Keratinocyte (primary cell): Measurements from ENCODE around the gene C10orf71. TPM values are rescaled to one million over a fixed set of nuclear protein-coding genes. Genes with fewer than 3 reads are reported as not detected.

Experiments
- DNase-seq: peaks from one replicate; pipeline ENCODE4 v3.0.0-alpha.2; 2011; ENCODE audit warnings: low read depth, missing footprints, low spot score
- FAIRE-seq: peaks from 2 replicates; lab custom pipeline; 2011; peaks lifted over from hg19 to GRCh38; lab: Jason Lieb, UNC
- H2AFZ ChIP-seq: 2 replicates; pipeline ENCODE4 v1.6.0; 2012; ENCODE audit warnings: low read length, control low read depth, inconsistent platforms; ENCODE audit not compliant: control insufficient read depth
- H3K27ac ChIP-seq: 2 replicates; pipeline ENCODE4 v1.5.1; 2011; ENCODE audit warnings: low read length; ENCODE audit not compliant: control insufficient read depth, insufficient read depth
- H3K27me3 ChIP-seq: 3 replicates; pipeline ENCODE4 v1.6.0; 2011; ENCODE audit warnings: low read length; ENCODE audit not compliant: control insufficient read depth, insufficient read depth; ENCODE audit errors: extremely low read depth
- H3K36me3 ChIP-seq, 2 experiments: 2 replicates in 1 of 2; 3 replicates in 1 of 2; pipeline ENCODE4 v1.5.1; 2011; ENCODE audit warnings: low read length in 2 of 2, mild to moderate bottlenecking in 1 of 2; ENCODE audit not compliant: control insufficient read depth in 2 of 2, insufficient read depth in 2 of 2; ENCODE audit errors: extremely low read depth in 1 of 2
- H3K4me1 ChIP-seq: 3 replicates; pipeline ENCODE4 v1.5.1; 2011; ENCODE audit warnings: low read length; ENCODE audit not compliant: control insufficient read depth, insufficient read depth; ENCODE audit errors: extremely low read depth
- H3K4me2 ChIP-seq: 3 replicates; pipeline ENCODE4 v1.6.0; 2011; ENCODE audit warnings: low read depth, low read length; ENCODE audit not compliant: control insufficient read depth, insufficient read depth; ENCODE audit errors: extremely low read depth
- H3K4me3 ChIP-seq, 3 experiments: fragments of 200-600 bp in 1 of 3; sonication (generic) in 1 of 3; 2 replicates in 2 of 3; 3 replicates in 1 of 3; pipeline ENCODE4 v1.5.1; 2011 to 2016; ENCODE audit warnings: low read length in 3 of 3, mild to moderate bottlenecking in 3 of 3, control low read depth in 2 of 3, inconsistent platforms in 1 of 3, low read depth in 1 of 3, mixed read lengths in 1 of 3, mixed run types in 1 of 3, moderate library complexity in 1 of 3; ENCODE audit not compliant: control insufficient read depth in 2 of 3, insufficient read depth in 2 of 3; ENCODE audit errors: extremely low read depth in 1 of 3
- H3K79me2 ChIP-seq: 2 replicates; pipeline ENCODE4 v1.6.0; 2012; ENCODE audit warnings: low read length; ENCODE audit not compliant: control insufficient read depth, insufficient read depth
- H3K9ac ChIP-seq: 3 replicates; pipeline ENCODE4 v1.6.0; 2011; ENCODE audit warnings: low read length; ENCODE audit not compliant: control insufficient read depth, insufficient read depth; ENCODE audit errors: extremely low read depth
- H3K9me1 ChIP-seq: 3 replicates; pipeline ENCODE4 v1.6.0; 2011; ENCODE audit warnings: low read length; ENCODE audit not compliant: control insufficient read depth, insufficient read depth; ENCODE audit errors: extremely low read depth
- H3K9me3 ChIP-seq: 2 replicates; pipeline ENCODE4 v1.5.1; 2012; ENCODE audit warnings: low read depth, low read length; ENCODE audit not compliant: control insufficient read depth
- H4K20me1 ChIP-seq: 3 replicates; pipeline ENCODE4 v1.6.0; 2011; ENCODE audit warnings: low read length; ENCODE audit not compliant: control insufficient read depth, insufficient read depth; ENCODE audit errors: extremely low read depth
- CTCF ChIP-seq, 3 experiments: IDR thresholded peaks in 1 of 3; conservative IDR thresholded peaks in 1 of 3; optimal IDR thresholded peaks in 1 of 3; 2 replicates in 2 of 3; 3 replicates in 1 of 3; pipeline versions ENCODE3 to v1.5.1; 2011; ENCODE audit warnings: low read length in 3 of 3, mild to moderate bottlenecking in 3 of 3, moderate library complexity in 2 of 3, control low read depth in 1 of 3, inconsistent platforms in 1 of 3; ENCODE audit not compliant: insufficient read depth in 2 of 3; ENCODE audit errors: extremely low read depth in 1 of 3
- EZH2 ChIP-seq: IDR thresholded peaks from one replicate; pipeline ENCODE4 v1.6.1; 2012; ENCODE audit warnings: inconsistent platforms, mild to moderate bottlenecking, low read length, moderate library complexity
- dilution Hi-C: fragments of 300-500 bp; cut with MboI; formaldehyde crosslinking; loops from one replicate; pipeline ENCODE4 v1.7.0; 2020; ENCODE audit warnings: low sequenced_read_pairs; ENCODE audit not compliant: extremely low pct_ligation_motif_present
- polyA plus RNA-seq, 5 experiments: library from polyadenylated mRNA; depleted of rRNA in 3 of 5; stranded (reverse) in 3 of 5; stranded (forward) in 1 of 5; unstranded in 1 of 5; fragments of >200 nt; gene quantifications; 1 replicate in 1 of 5; 2 replicates in 3 of 5; 3 replicates in 1 of 5; pipeline versions ENCODE4 v1.2.1 to v1.2.3, GENCODE V29; 2011 to 2012; ENCODE audit warnings: missing spikeins in 2 of 5, low read depth in 1 of 5, low replicate concordance in 1 of 5

The C10orf71 gene
- polyA plus RNA-seq, 1 donor (not counting 4 experiments of a cell fraction or from before 2014, with no cell fraction given) = not detected

DNA sequence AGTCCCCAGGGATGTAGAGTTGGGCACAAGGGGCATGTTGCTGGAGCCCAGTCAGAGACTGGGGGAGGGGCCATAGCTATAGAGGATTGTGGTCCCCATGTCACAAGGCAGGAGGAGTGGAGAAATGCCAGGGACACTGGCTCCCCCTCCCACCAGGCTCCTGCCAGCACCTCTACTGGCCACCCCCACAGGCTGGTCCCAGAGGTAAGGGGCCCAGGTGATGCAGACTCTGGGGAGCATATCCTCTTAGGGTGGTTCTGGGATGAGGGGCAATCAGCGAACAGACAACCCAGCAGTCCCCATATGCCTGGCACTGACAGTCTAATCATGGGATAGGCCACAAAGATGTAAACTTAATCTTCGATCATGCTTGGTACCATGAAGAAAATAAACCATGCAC lies 21.2 kb downstream of the C10orf71 start:
- H3K79me2 ChIP-seq = no peaks in the 10 kb centered on the region
- H3K4me3 ChIP-seq = no peak overlapping the region
- dilution Hi-C loops = no loop called here
- DNase-seq = no peak
- H3K27me3 ChIP-seq = peaks cover 16% of the 10 kb centered on the region
- no peaks in the 10 kb centered on the region for H3K9me1 ChIP-seq
- H3K36me3 ChIP-seq = no peaks in the 10 kb centered on the region
- no peaks in the 10 kb centered on the region for H3K4me1 ChIP-seq
- no peak overlapping the region for H3K4me2 ChIP-seq
- H3K9me3 ChIP-seq = no peaks in the 10 kb centered on the region
- no peak for TF ChIP-seq EZH2
- TF ChIP-seq CTCF (optimal IDR thresholded peaks at IDR 0.05 in 1 of 3, IDR thresholded peaks at IDR 0.05 in 1 of 3, conservative IDR thresholded peaks at IDR 0.05 in 1 of 3; ENCODE audit: extremely low read depth in 1 of 3, insufficient read depth in 2 of 3, low read length in 3 of 3) = no peak
- no peak overlapping the region for H2AFZ ChIP-seq
- H3K27ac ChIP-seq = no peak overlapping the region
- no peak for FAIRE-seq
- H4K20me1 ChIP-seq = no peaks in the 10 kb centered on the region
- H3K9ac ChIP-seq = no peak overlapping the region

DNA sequence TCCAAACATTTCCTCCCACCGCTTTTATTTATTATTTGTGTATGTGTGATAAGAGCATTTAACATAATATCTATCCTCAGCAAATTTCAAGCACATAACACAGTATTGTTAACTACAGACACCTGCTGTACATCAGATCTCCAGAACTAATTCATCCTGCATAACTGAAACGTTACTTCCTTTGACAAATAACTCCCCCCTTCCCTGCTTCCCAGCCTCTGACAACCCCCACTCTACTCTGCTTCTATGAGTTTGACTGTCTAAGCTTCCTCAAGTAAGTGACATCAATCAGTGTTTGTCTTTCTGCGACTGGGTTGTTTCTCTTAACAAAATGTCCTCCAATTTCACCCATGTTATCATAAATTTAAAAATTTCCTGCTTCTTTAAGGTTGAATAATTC lies 22.1 kb downstream of the C10orf71 start:
- FAIRE-seq (no peak), DNase-seq (no peak)
- no peaks in the 10 kb centered on the region for H3K79me2 ChIP-seq
- TF ChIP-seq EZH2 = no peak
- no peak for TF ChIP-seq CTCF (optimal IDR thresholded peaks at IDR 0.05 in 1 of 3, IDR thresholded peaks at IDR 0.05 in 1 of 3, conservative IDR thresholded peaks at IDR 0.05 in 1 of 3; ENCODE audit: extremely low read depth in 1 of 3, insufficient read depth in 2 of 3, low read length in 3 of 3)
- no peak overlapping the region for H3K27ac ChIP-seq
- H3K9me3 ChIP-seq = no peaks in the 10 kb centered on the region
- H3K9me1 ChIP-seq = no peaks in the 10 kb centered on the region
- dilution Hi-C loops = no loop called here
- H2AFZ ChIP-seq = no peak overlapping the region
- H3K9ac ChIP-seq = no peak overlapping the region
- no peaks in the 10 kb centered on the region for H3K36me3 ChIP-seq
- no peaks in the 10 kb centered on the region for H3K4me1 ChIP-seq
- H3K4me3 ChIP-seq = no peak overlapping the region
- H4K20me1 ChIP-seq = no peaks in the 10 kb centered on the region
- H3K4me2 ChIP-seq = no peak overlapping the region
- peaks cover 16% of the 10 kb centered on the region for H3K27me3 ChIP-seq
